Measurements from ENCODE around the gene NCOR2. TPM values are rescaled to one million over a fixed set of nuclear protein-coding genes. Genes with fewer than 3 reads are reported as not detected.

NCOR2 gene
- total RNA-seq, 1 experiment from 2014 or later, result 153 TPM

GRCh38 chr12:124576061-124576650, 8.7 kb upstream of the NCOR2 start:
- Histone ChIP-seq H3K27me3 (ENCODE audit: insufficient read depth, low read length) (no peaks in the 10 kb centered on the region), H3K9me3 (ENCODE audit: control insufficient read depth in 1 of 2, insufficient read depth in 1 of 2, low read depth in 1 of 2, low read length in 2 of 2) (peaks cover 0 to 6% of the 10 kb centered on the region in 2 experiments; a peak in 1 of 4 replicates), H3K27ac (ENCODE audit: low read depth, low read length) (no peak overlapping the region), H3K36me3 (ENCODE audit: control insufficient read depth in 1 of 2, insufficient read depth in 2 of 2, low read length in 2 of 2) (no peaks in the 10 kb centered on the region), H3K79me2 (ENCODE audit: insufficient read depth, low read length) (no peaks in the 10 kb centered on the region), H3K4me1 (ENCODE audit: control insufficient read depth in 1 of 2, insufficient read depth in 2 of 2, low read length in 2 of 2) (peaks cover 8 to 23% of the 10 kb centered on the region in 2 experiments; a peak in 3 of 4 replicates), H4K20me1 (ENCODE audit: insufficient read depth) (no peaks in the 10 kb centered on the region), H2AFZ (ENCODE audit: low read depth, low read length, poor library complexity, severe bottlenecking) (no peak overlapping the region), H3K9me2 (ENCODE audit: insufficient read depth) (no peaks in the 10 kb centered on the region), H3K4me3 (replicated peaks in 1 of 2; ENCODE audit: low read depth in 1 of 2, low read length in 2 of 2) (no peak overlapping the region), H3K4me2 (ENCODE audit: low read length) (no peak overlapping the region), H3K9ac (ENCODE audit: low read length) (no peak overlapping the region)
- CTCF ChIA-PET, result no interaction called here
- RAD21 ChIA-PET (ENCODE audit: low non-redundant PET in 1 of 2, low total read pairs in 2 of 2, uncharacterized antibody in 2 of 2, unreplicated experiment in 2 of 2), result no interaction called here
- TF ChIP-seq SIN3A (IDR thresholded peaks at IDR 0.05; ENCODE audit: low read depth) (no peak), JUND (IDR thresholded peaks at IDR 0.05) (no peak), CBX3 (IDR thresholded peaks at IDR 0.05; ENCODE audit: low read depth) (no peak), EZH2 (IDR thresholded peaks at IDR 0.05) (no peak), POLR2A (IDR thresholded peaks at IDR 0.05; ENCODE audit: borderline replicate concordance, extremely low read depth, insufficient read depth, insufficient read length) (no peak), SP1 (IDR thresholded peaks at IDR 0.05; ENCODE audit: low read depth) (no peak), CEBPB (IDR thresholded peaks at IDR 0.05; ENCODE audit: low read depth) (no peak), TCF7L2 (IDR thresholded peaks at IDR 0.05; ENCODE audit: borderline replicate concordance, extremely low read depth, insufficient read depth, insufficient read length) (no peak), EGR1 (IDR thresholded peaks at IDR 0.05; ENCODE audit: low read depth) (no peak)
- TF ChIP-seq, protein P1, sequence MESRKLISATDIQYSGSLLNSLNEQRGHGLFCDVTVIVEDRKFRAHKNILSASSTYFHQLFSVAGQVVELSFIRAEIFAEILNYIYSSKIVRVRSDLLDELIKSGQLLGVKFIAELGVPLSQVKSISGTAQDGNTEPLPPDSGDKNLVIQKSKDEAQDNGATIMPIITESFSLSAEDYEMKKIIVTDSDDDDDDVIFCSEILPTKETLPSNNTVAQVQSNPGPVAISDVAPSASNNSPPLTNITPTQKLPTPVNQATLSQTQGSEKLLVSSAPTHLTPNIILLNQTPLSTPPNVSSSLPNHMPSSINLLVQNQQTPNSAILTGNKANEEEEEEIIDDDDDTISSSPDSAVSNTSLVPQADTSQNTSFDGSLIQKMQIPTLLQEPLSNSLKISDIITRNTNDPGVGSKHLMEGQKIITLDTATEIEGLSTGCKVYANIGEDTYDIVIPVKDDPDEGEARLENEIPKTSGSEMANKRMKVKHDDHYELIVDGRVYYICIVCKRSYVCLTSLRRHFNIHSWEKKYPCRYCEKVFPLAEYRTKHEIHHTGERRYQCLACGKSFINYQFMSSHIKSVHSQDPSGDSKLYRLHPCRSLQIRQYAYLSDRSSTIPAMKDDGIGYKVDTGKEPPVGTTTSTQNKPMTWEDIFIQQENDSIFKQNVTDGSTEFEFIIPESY (IDR thresholded peaks at IDR 0.05; ENCODE audit: extremely low read depth, insufficient replicate concordance, low read length), result no peak
- TF ChIP-seq, protein P2, sequence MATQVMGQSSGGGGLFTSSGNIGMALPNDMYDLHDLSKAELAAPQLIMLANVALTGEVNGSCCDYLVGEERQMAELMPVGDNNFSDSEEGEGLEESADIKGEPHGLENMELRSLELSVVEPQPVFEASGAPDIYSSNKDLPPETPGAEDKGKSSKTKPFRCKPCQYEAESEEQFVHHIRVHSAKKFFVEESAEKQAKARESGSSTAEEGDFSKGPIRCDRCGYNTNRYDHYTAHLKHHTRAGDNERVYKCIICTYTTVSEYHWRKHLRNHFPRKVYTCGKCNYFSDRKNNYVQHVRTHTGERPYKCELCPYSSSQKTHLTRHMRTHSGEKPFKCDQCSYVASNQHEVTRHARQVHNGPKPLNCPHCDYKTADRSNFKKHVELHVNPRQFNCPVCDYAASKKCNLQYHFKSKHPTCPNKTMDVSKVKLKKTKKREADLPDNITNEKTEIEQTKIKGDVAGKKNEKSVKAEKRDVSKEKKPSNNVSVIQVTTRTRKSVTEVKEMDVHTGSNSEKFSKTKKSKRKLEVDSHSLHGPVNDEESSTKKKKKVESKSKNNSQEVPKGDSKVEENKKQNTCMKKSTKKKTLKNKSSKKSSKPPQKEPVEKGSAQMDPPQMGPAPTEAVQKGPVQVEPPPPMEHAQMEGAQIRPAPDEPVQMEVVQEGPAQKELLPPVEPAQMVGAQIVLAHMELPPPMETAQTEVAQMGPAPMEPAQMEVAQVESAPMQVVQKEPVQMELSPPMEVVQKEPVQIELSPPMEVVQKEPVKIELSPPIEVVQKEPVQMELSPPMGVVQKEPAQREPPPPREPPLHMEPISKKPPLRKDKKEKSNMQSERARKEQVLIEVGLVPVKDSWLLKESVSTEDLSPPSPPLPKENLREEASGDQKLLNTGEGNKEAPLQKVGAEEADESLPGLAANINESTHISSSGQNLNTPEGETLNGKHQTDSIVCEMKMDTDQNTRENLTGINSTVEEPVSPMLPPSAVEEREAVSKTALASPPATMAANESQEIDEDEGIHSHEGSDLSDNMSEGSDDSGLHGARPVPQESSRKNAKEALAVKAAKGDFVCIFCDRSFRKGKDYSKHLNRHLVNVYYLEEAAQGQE (IDR thresholded peaks at IDR 0.05; ENCODE audit: low read depth), result no peak
- POLR2A ChIA-PET, result no interaction called here
- no TSS peak for BruUV-seq (replicated peaks)
- no peak for DNase-seq (ENCODE audit: low read depth, low spot score)
- ATAC-seq, result no peak
- intact Hi-C loops (cut with micrococcal nuclease), result no loop called here

Measured in HCT116 (cell line).